GM19035 (cell line): ENCODE data around the gene ERH.

Source experiments
- ATAC-seq: cut with Tn5 transposase; IDR thresholded peaks from one replicate; pipeline ENCODE4 v1.9.1; 2021; ENCODE audit not compliant: unreplicated experiment

Gene ERH

DNA sequence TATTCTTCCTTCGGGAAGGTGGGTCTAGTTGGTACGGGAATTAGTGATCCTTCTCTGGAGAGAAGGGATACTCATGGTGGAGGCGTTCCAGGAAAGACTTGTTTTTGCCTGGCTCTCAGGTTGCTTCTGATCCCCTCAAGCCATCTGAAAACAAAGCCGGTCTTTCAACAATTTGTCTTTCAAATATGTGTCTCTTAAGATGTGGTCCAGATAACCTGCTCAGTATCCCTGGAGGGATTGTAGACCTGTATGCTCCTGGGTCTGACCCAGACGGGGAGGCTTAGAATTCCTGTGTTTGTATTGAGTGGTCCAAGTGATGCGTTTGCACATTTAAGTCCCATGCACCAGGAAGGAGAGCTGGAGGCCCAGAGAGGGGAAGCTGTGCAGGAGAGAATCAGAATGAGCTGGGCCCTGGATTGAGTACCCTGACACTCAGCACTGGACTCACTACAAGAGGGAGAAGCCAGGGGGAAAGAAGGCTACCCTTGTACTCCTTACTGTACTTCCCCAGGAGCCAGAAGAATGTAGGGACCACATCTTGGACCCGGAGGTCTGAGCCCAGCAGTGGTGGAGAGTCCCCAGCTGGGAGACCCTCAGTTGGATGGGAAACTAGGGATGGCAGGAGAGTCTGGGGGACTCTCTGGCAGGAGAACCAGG, 40.4 kb downstream of the ERH start:
- ATAC-seq: no peak

DNA sequence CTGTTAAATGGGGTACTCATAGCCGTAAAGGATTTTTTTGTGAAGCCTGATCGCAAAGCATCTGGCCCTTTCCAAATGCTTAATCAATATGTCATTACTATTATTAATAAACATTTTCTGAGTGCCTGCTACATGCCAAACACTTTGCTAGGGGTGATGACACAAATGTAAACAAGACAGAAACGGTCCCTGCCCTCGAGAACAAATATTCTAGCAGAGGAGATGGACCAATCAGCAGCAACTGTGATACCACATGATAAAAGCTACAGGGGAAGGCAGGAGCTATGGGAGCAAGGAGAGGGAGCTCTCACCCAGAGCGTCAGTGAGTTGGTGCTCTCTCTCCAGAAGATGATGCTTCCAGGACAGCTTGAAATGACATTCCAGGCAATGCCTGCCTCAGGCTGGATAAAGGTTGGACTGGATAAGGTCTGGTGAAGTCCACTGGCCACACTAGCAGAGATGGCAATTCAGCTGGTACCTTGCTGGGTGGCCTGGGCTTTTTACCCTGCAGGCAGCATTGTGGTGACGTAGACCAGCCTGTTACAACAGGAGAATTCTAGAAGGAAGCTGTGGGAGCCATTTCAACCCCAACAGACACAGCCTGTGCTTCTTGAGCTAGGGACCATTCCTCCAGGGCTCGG, 41.1 kb downstream of the ERH start:
- no peak for ATAC-seq

DNA sequence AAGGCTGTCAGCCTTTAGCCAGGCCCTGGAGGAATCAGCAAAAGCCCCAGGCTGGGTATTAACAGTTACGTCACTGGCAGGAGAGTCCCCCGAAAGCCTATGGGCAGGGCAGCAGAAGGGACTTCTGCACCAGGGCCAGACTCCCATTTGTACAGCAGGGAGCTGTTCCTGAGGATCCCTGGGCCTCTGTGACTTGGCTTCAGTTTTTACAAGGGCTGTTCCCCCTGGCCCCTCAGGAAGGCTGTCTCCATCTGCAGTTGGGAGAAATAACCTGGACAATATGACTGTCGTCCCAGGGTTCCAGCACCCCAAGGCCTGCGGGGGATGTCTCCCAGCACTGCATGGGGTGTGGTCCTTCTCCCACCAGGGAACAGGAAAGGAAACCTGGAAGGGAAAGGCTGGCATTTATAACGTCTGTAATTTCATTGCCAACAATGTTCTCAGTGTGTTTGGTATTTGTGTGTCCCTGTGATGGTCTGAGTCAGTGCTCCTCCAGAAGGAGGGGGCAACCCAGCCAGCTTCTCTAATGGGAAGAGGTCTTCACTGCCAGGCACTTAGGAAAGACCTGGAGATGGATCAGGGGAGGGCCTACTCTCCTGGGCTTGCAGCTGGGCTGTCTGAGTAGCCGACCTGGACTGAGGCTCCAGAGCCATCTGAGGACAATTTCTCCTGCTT, 42.4 kb downstream of the ERH start:
- ATAC-seq: no peak

DNA sequence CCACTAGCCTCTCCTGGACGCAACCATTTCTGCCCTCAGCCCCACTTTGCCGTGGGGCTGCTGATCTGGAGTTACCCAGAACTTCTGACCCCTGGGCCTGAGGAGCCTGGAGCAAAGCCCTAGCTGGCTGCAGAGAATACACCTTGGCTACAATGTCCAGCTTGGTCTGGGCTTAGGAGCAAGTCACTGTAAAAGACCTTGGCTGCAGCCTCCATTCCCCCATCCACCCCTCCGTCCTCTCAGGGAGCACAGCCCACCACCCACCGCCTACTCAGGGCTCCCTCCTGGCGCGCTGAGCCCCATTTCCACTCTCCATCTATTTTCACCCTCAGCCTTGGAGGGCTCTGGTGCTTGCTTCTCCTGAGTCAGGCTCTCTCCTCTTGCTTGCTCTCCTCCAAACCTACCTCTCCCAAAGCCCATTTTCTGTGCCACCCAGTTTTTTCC, 42.9 kb downstream of the ERH start:
- ATAC-seq: no peak

DNA sequence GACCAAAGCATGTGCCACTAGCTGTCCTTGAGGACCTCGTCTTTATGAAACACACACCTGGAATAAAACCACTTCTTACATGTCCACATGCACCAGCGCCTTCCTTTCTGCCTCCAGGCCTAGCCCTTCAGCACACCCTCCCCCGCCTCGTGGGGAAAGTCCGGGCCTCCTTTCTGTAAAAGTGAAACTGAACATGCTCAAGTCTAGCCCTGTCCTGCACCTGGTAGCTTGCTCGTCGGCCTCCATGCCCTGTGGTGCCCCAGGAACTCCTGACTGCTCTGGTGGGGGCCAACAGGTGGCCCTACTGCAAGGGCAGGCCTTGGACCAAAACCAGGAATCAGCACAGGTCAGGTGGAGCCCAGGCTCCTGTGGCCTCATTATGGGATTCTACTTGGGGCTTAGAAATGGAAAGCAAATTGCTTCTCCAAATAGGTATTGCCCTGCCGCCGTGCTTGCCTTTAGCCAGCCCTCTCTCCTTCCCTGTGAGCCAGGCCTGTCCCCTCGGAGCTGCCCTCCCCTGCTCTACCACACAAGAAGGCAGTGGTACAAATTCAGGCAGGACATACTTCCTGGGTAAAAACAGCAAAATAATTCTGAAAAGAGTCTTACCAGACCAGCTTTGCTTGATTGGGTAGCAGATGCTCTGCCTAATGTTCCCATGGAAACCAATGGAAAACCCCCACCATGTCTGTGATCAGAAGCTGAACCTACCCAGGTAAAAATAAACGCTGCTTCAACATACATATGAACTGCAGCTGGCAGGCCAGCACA, 43.5 kb downstream of the ERH start:
- peak; percentile 87 for ATAC-seq

DNA sequence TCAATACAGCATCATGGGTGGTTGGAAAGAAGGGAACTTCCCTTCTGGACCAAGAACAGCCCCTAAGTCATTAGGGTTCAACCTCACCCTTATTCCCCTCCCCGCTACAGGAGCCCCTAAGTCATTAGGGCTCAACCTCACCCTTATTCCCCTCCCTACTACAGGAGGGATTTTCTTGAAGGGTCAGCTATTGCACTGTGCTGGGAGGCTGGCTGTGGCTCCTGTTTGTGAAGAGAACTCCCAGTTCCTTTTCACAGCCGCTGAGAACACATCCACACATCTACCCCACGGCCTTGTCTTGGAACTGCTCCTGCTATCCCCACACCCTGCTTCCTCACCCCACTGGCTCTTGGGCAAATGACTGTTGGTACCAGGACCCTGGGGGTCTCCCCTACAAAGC, 44.9 kb downstream of the ERH start:
- ATAC-seq: no peak

DNA sequence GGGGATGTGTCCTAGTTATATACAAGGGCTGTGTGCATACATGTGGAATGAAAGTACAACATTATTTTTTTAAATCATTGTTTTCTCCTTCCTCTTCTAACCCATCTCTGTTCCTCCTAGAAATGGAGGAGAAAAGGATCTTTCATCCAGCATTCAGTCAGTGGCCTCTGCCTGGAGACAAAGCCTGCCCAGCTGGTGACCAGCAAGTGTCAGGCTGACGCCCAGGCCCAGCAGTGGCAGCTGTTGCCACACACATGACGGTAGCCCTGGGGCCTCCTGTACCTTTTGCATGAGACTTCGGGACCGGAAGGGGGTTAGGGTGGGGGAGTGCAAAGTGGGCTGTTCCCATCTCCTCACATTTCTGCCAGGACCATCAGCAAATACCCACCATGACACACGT, 46.2 kb downstream of the ERH start:
- ATAC-seq: no peak

DNA sequence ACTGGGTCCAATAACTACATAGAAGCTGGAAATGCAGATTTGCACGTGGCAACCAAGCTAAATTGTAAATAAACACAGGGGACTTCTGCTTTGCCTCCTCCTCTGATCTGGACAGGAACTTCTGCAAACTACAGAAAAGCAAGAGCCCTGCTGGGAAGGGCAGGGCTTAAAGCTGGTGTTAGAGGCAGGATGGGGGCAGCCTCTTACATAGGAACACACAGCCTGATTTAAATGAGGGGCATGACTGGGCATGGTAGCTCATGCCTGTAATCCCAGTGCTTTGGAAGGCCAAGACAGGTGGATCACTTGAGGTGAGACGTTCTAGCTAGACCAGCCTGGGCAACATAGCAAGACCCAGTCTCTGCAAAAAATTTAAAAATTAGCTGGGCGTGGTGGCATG, 46.7 kb downstream of the ERH start:
- ATAC-seq: no peak

DNA sequence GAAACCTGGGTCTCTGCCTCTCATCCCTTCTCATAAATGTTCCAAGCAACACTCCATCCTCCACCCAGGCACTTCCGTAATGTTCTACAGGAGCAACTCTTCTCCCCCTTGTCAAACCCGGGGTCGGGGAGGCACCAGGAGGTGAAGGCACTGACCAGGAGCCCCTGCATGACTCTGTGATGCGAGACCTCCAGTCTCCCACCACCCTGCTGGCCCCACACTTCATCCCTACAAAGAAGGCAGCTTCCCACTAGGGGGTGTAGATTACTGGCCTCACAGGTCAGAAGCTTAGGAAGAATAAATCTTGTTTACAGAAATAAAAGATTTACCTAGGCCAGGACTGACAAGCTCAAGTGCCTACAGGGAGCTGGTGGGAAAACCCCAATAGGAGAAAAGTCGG, 47.2 kb downstream of the ERH start:
- ATAC-seq: no peak

DNA sequence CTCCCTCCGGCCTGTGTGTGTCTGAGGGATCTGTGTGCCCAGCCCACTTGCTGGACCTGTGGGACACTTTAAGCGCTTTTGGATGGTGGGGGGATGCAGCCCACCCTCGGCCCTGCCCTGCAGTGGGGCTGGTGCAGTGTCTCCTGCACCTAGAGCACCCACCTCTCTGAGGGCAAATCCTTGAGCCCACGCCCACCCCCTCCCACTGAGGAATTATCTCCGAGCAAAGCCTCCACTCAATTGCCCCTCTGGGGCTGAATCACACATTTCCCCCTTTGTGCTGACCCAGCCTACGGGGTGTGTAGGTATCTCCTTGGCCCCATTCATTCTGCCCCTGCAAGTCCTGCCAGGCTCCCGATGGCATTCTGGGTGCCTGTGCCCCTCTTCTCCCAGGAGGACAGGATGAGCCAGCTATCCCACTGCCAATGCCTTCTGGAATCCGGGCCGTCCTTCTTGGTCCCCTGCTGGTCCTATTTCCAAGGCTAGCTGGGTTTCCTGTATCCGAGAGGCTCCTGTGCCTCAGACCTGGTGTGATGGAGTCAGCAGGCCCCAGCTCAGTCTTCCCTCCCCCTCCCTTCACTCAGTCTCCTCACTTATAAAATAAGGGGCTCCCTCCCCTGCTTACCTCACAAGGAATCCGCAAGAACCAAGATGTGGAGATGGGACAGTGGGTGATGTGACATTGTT, 48.9 kb downstream of the ERH start:
- ATAC-seq: no peak

DNA sequence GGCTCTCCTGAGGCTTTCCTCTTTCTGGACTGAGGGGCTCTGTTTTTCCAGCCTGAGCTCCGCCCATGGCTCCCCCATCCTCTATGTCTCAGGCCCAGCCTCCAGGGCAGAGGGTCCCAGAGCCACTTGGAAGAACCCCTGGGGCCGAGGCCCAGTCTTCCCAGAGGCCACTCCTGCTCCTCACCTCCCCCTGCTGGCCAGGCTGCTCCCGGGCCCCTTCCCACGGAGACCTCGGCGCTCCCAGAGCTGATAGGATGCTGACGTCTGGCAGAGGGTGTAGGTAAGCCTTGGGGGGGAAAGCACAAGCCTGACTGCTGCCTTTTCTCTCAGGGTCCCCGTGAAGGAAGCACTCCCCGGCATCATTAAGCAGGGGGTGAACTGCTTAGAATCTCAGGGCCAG, 51.4 kb downstream of the ERH start:
- ATAC-seq: no peak

DNA sequence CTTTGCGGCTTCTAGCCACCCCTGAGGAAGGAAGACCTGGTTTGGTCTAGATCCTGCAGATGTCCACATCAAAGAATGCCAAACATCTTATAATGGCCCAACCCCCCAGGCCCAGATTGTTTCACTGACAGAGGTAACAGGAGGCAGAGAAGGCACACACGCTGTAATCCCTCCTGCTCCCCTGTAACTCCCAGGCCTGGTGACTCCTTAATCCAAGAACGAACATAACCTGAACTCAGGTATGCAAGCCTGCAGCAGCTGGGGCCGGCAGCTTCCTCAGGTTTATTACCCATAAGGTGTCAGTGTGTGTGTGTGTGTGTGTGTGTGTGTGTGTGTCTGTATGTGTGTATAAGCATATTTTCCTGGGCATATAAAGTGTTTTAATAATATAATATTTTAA, 52.7 kb downstream of the ERH start:
- ATAC-seq: no peak

DNA sequence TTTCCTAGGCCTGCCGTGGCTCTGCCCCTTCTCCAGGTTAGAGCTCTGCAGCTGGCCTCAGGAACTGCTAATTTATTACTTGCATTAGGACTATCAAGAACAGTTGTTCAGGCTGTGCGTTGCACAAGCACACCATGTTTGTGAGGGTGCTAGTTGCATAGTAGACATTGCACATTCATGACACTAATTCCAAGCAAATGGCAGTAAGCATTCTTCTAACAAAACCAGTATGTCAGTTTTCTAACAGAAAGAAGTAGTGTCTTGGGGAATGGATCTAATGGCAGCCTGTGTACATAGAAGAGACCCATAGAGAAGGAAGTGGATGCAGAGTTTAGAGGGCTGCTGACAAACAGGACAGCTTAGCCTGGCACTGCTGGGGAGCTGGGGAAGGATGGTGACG, 53.9 kb downstream of the ERH start:
- ATAC-seq: no peak

DNA sequence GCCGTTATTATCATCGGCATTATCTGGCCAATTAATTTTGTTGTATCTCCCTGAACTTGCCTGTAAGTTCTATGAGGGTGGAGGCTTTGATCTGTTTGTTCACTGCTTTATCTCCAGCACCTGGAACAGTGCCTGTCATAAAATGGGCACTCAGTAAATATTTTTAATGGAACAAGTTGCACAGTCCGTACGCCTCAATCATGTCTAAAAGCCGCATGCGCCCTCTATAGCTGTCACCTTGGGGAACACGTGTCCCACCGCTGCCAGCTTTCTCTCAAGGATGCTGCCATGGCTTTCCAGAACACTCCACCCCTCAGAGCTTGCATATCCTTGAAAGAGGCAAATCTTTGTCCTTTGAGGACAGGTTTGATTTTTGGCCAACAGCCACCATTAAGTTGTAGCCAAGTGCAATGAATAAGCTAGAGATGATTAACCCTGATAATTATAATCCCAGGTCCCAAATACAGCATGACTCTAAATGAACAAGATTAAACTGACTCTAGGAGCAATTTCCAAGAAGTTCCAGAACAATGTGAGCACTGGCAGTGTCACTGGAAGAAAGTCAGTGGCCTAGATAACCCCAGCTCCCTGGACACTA, 55.1 kb downstream of the ERH start:
- no peak for ATAC-seq

DNA sequence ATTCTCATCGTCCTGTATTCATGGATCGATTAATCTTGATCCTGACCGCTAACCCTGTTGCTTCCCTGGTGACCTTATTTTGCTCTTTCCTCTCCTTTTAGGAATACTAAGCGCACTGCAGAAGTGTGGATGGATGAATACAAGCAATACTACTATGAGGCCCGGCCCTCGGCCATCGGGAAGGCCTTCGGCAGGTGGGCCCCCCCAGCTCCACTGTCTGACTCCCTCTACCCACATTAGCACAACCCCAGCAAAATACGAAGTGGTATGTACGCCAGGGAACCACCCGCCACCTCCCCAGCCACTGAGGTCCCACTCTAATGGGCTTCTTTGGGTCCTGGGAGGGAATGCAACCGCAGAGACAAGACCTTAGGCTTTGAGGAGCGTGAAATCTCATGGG, 58.7 kb downstream of the ERH start:
- ATAC-seq: no peak

DNA sequence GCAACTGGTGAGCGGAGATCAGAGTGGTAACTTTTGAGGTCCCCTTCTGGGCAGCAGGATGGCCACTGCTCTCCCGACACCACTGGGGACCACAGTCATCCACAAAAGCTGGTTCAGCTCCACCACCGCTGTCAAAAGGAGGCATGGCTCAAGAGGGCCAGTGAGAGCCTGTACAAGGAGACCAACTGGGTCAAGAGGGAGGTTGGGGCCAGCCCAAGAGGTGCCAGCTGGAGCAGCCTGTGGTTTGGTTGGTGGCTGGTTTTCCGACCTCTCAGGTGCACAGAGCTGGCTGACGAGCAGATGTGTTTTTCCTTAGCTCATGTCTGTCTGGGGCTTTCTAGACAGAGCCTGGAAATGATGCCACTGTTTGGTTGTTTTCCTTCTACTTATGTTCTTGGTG, 60.1 kb downstream of the ERH start:
- ATAC-seq: no peak

DNA sequence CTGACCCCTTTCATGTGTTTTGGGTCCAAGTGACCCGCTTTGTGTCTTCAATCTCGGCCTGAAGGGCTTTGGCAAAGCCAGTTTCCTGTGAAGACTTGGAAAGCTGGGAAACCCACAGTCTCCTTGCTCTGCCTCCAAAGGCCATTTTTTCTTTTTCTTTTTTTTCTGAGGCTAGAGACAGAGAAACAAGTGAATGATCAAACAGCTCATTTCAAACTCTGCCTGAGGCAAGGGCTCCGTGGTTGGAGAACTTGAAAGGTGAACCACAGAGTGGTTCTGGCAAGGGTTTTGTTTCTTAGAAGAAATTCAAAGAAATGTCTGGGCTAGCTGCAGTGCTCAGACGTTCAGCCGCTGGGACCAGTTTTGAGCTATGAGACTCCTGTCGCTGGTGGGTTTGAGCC, 62.7 kb downstream of the ERH start:
- ATAC-seq: no peak

DNA sequence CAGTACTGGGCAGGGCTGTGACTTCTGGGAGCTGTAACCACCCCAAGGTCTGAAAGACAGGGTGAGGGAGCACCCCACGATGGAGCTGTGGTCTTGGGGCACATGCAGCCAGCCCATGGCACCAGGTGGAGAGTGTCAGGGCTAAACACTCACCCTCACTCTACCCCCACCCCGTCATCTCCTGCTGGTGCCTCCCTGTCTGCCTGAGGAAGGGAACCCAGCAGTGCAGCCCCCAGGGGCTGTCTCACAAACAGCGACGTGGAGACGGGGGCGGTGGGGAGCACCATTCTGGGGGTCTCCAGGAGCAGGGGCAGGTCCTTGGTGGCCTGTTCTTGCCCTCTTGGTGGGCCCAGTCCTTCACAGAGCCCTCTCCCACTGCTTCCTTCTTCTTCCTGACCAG, 63.5 kb downstream of the ERH start:
- ATAC-seq: no peak

DNA sequence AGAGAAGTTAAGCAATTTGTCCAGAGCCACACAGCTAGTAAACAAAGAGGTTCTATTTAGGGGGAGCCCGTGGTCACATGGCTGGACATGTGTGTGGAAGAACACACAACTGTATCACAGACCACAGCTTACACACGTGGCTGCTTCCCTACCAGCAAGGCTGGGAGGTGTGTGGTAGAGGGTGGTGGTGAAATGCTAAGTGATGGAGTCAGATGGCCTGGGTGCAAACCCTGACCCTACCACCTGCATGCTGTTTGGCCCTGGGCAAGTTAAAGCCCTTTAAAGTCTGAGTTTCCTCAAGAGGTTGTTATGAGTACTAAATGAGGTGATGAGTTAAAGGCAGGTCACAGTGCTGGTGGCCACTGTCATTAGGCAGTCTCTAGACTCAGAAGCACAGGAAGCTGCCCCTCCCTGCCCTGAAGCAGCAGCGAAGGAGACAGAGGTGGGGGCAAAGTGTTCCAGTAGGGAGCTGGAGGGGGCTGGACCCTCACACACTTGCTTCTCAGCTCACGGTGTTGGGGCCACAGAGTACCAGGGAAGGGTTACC, 64.2 kb downstream of the ERH start:
- ATAC-seq: no peak

DNA sequence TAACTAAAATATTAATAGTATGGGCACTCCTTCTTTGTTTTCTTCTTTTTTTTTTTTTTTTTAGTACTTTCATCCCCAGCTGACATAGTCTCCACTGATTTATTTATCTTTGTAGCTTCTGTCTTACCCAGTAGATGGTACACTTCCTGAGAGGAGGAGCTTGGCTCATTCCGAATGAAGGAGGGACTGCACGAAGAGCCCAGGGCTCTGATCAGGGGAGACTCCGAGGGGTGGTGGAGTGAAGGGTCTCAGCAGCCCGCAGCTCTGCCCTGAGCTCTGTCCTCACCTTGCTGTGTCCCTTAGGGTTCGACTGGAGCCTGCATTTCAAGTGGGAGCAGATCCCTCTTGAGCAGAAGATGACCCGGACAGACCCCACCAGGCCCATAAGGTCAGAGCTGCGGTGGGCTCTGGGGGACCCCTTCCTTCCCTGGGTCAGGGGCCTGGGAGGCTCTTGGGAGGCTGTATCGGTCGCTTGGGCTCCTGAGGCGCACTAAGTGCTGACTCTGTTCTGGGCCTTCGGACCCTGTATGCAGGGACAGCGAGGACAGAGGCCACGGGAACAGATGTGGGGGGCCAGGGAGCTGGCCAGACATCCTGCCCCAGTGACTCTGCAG, 65.2 kb downstream of the ERH start:
- ATAC-seq: no peak
